Cardiac fibroblast (primary cell): ENCODE data around the gene RTN4.

Experiments
- DNase-seq, 2 donors: peaks; one replicate each; pipeline versions ENCODE4 v3.0.0 to v3.0.0-alpha.2; 2010; ENCODE audit warnings: low read depth in 2 of 2
- H3K4me3 ChIP-seq, 2 donors: replicated peaks in 1 of 2; 1 replicate in 1 of 2; 2 replicates in 1 of 2; pipeline ENCODE4 v1.5.1; 2011; ENCODE audit warnings: low read depth in 2 of 2, low read length in 2 of 2, mild to moderate bottlenecking in 2 of 2, moderate library complexity in 1 of 2
- CTCF ChIP-seq: IDR thresholded peaks from one replicate; pipeline ENCODE4 v1.5.1; 2011; ENCODE audit warnings: low read depth, mild to moderate bottlenecking, low read length, inconsistent platforms

The RTN4 gene

GRCh38 chr2:55049043-55049820, 1.0 kb downstream of the RTN4 start:
- DNase-seq = peak; percentile 80 to 86
- TF ChIP-seq CTCF = peak; percentile 81
- H3K4me3 ChIP-seq = peak overlapping the region; percentile 85 to 92

GRCh38 chr2:55048508-55049042, 1.7 kb downstream of the RTN4 start:
- peak; percentile 49 to 59 for DNase-seq
- peak overlapping the region; percentile 85 to 92 for H3K4me3 ChIP-seq
- peak; percentile 13 for TF ChIP-seq CTCF

GRCh38 chr2:55047677-55048299, 2.5 kb downstream of the RTN4 start:
- TF ChIP-seq CTCF = no peak
- peak; percentile 40 to 79 for DNase-seq
- peak overlapping the region; percentile 85 to 92 for H3K4me3 ChIP-seq

GRCh38 chr2:55045780-55046179, 4.5 kb downstream of the RTN4 start:
- peak overlapping the region in 1 of 2 donors; percentile 92 for H3K4me3 ChIP-seq
- TF ChIP-seq CTCF = no peak
- DNase-seq = no peak

- peak in 1 of 2 donors; percentile 0 for DNase-seq
- TF ChIP-seq CTCF = no peak
- H3K4me3 ChIP-seq = no peak overlapping the region
Observed at GRCh38 chr2:55043841-55044240, 6.4 kb downstream of the RTN4 start.

GRCh38 chr2:55038428-55038827, 11.8 kb downstream of the RTN4 start:
- no peak overlapping the region for H3K4me3 ChIP-seq
- DNase-seq = peak in 1 of 2 donors; percentile 44
- TF ChIP-seq CTCF = no peak
